GM23338 (cell line): ENCODE results near the gene SLC12A7. TPM values are rescaled to one million over a fixed set of nuclear protein-coding genes. Genes with fewer than 3 reads are reported as not detected.

Experiments used
- ATAC-seq: fragments of 200-7000 bp; cut with Tn5 transposase; 3 replicates; pipeline ENCODE4 v1.9.1; 2020
- DNase-seq: peaks from one replicate; pipeline ENCODE4 v3.0.0-alpha.2; 2015; ENCODE audit warnings: low spot score
- H2AFZ ChIP-seq: fragments of 200-600 bp; sonication (generic); 2 replicates; pipeline ENCODE4 v1.8.0; 2016; ENCODE audit warnings: antibody characterized with exemption, mild to moderate bottlenecking, moderate library complexity
- H3F3A ChIP-seq: fragments of 200-600 bp; sonication (generic); replicated peaks from 2 replicates; pipeline ENCODE4 v1.8.0; 2017; ENCODE audit warnings: antibody characterized with exemption, mixed run types, low read depth
- H3K27ac ChIP-seq: fragments of 200-600 bp; sonication (generic); 2 replicates; pipeline ENCODE4 v1.6.1; 2016; ENCODE audit warnings: low read depth
- H3K27me3 ChIP-seq: fragments of 200-600 bp; sonication (generic); 2 replicates; pipeline ENCODE4 v1.8.0; 2016; ENCODE audit warnings: mild to moderate bottlenecking, mixed run types, moderate library complexity; ENCODE audit not compliant: insufficient read depth
- H3K36me3 ChIP-seq: fragments of 200-600 bp; sonication (generic); 2 replicates; pipeline ENCODE4 v1.8.0; 2016; ENCODE audit warnings: mild to moderate bottlenecking; ENCODE audit not compliant: insufficient read depth
- H3K4me1 ChIP-seq: fragments of 200-600 bp; sonication (generic); 2 replicates; pipeline ENCODE4 v1.8.0; 2016; ENCODE audit warnings: mild to moderate bottlenecking, moderate library complexity; ENCODE audit not compliant: insufficient read depth
- H3K4me2 ChIP-seq: fragments of 200-600 bp; sonication (generic); 2 replicates; pipeline ENCODE4 v1.7.1; 2017; ENCODE audit warnings: mixed run types
- H3K4me3 ChIP-seq: fragments of 200-600 bp; sonication (generic); 2 replicates; pipeline ENCODE4 v1.6.1; 2016; ENCODE audit warnings: mixed run types
- H3K79me2 ChIP-seq: fragments of 200-600 bp; sonication (generic); replicated peaks from 2 replicates; pipeline ENCODE4 v1.8.0; 2017; ENCODE audit warnings: mild to moderate bottlenecking; ENCODE audit not compliant: insufficient read depth
- H3K9me2 ChIP-seq: fragments of 200-600 bp; sonication (generic); 2 replicates; pipeline ENCODE4 v1.8.0; 2017; ENCODE audit not compliant: insufficient read depth
- H4K20me1 ChIP-seq: fragments of 200-600 bp; sonication (generic); replicated peaks from 2 replicates; pipeline ENCODE4 v1.8.0; 2017; ENCODE audit warnings: mild to moderate bottlenecking; ENCODE audit not compliant: insufficient read depth
- H3K27ac Mint-ChIP-seq: 2 replicates; pipeline ENCODE4 v1.8.0; 2020; ENCODE audit warnings: inconsistent platforms, mild to moderate bottlenecking, moderate library complexity, mixed read lengths
- H3K27me3 Mint-ChIP-seq: 3 replicates; pipeline ENCODE4 v1.8.0; 2022; ENCODE audit warnings: low read depth, mild to moderate bottlenecking, moderate library complexity, mixed read lengths, inconsistent platforms; ENCODE audit not compliant: insufficient read depth, poor library complexity
- H3K36me3 Mint-ChIP-seq: 3 replicates; pipeline ENCODE4 v1.8.0; 2021; ENCODE audit warnings: low read depth, mild to moderate bottlenecking, inconsistent platforms, moderate library complexity, mixed read lengths
- H3K4me1 Mint-ChIP-seq: 3 replicates; pipeline ENCODE4 v1.8.0; 2020; ENCODE audit warnings: mild to moderate bottlenecking, inconsistent platforms, mixed read lengths
- H3K4me3 Mint-ChIP-seq: 3 replicates; pipeline ENCODE4 v1.8.0; 2021; ENCODE audit warnings: moderate library complexity, mild to moderate bottlenecking, inconsistent platforms, mixed read lengths
- H3K9me3 Mint-ChIP-seq: 3 replicates; pipeline ENCODE4 v1.8.0; 2020; ENCODE audit warnings: moderate library complexity, mild to moderate bottlenecking, inconsistent platforms, mixed read lengths
- CREB1 ChIP-seq: fragments of 250-450 bp; sonication (Bioruptor Pico); IDR thresholded peaks from 2 replicates; pipeline ENCODE4 v1.5.0; 2020; ENCODE audit warnings: low read depth, mild to moderate bottlenecking, moderate library complexity
- CTCF ChIP-seq, 2 experiments: fragments of 200-600 bp in 1 of 2; sonication (generic) in 1 of 2; conservative IDR thresholded peaks; 2 replicates each; pipeline versions ENCODE4 v1.5.1 to v1.6.1; 2016 to 2017; ENCODE audit warnings: antibody characterized with exemption in 2 of 2, low read depth in 2 of 2, mild to moderate bottlenecking in 2 of 2, moderate library complexity in 1 of 2
- ETS1 ChIP-seq: IDR thresholded peaks from 2 replicates; pipeline ENCODE4 v1.6.1; 2016; ENCODE audit warnings: antibody characterized with exemption
- EZH2 ChIP-seq: fragments of 200-600 bp; sonication (generic); IDR thresholded peaks from one replicate; pipeline ENCODE4 v1.8.0; 2017; ENCODE audit warnings: antibody characterized with exemption, mild to moderate bottlenecking, low read depth; ENCODE audit not compliant: unreplicated experiment
- EZH2phosphoT487 ChIP-seq: fragments of 200-600 bp; sonication (generic); IDR thresholded peaks from one replicate; pipeline ENCODE4 v1.8.1; 2018; ENCODE audit warnings: antibody characterized with exemption; ENCODE audit not compliant: unreplicated experiment
- STAT1 ChIP-seq: IDR thresholded peaks from one replicate; pipeline ENCODE4 v1.6.1; 2016; ENCODE audit warnings: antibody characterized with exemption; ENCODE audit not compliant: unreplicated experiment
- ZNF331 ChIP-seq: fragments of 250-450 bp; sonication (Bioruptor Pico); IDR thresholded peaks from 2 replicates; pipeline ENCODE4 v1.5.0; 2020; ENCODE audit warnings: low read depth, mild to moderate bottlenecking, moderate library complexity
- ZNF462 ChIP-seq: fragments of 250-450 bp; sonication (Bioruptor Pico); IDR thresholded peaks from 2 replicates; pipeline ENCODE4 v1.5.0; 2020; ENCODE audit warnings: mild to moderate bottlenecking, moderate library complexity
- polyA plus RNA-seq: library from polyadenylated mRNA; unstranded; fragments of >200 nt; fragmentation: Nextera tagmentation; extraction: Ambion mirVana; gene quantifications from 2 replicates; pipeline ENCODE4 v1.2.1, GENCODE V29; 2016
- total RNA-seq: library from RNA; depleted of rRNA; stranded (reverse); fragments of >200 nt; shearing (Covaris generic); gene quantifications from 2 replicates; pipeline ENCODE4 v1.2.3, GENCODE V29; 2014

SLC12A7 gene
- total and polyA plus RNA-seq, 2 experiments from 2014 or later: 7.4 to 32.2 TPM

GRCh38 chr5:1125030-1125357 lies 13.1 kb upstream of the SLC12A7 start:
- Mint-ChIP-seq H3K36me3 (no peaks in the 10 kb centered on the region; the same call in 2 of the 3 replicates), H3K27ac (no peak overlapping the region), H3K9me3 (no peaks in the 10 kb centered on the region; the same call in 2 of the 3 replicates), H3K4me1 (peaks cover 7% of the 10 kb centered on the region; the same call in 1 of the 3 replicates), H3K27me3 (peaks cover 3% of the 10 kb centered on the region), H3K4me3 (no peak overlapping the region)
- no peak overlapping the region for H2AFZ ChIP-seq
- no peaks in the 10 kb centered on the region for H3K9me2 ChIP-seq
- no peaks in the 10 kb centered on the region for H3K27me3 ChIP-seq
- H3F3A ChIP-seq: no peaks in the 10 kb centered on the region
- no peaks in the 10 kb centered on the region for H3K4me1 ChIP-seq
- no peak overlapping the region for H3K4me3 ChIP-seq
- ATAC-seq (no peak), DNase-seq (no peak)
- no peak overlapping the region for H3K27ac ChIP-seq
- no peaks in the 10 kb centered on the region for H3K79me2 ChIP-seq
- H3K4me2 ChIP-seq: no peak overlapping the region
- H4K20me1 ChIP-seq: no peaks in the 10 kb centered on the region
- TF ChIP-seq CTCF (conservative IDR thresholded peaks at IDR 0.05; ENCODE audit: low read depth in 2 of 2): no peak
- TF ChIP-seq ETS1: no peak
- no peak for TF ChIP-seq ZNF462 (CRISPR knock-in tag)
- TF ChIP-seq STAT1: no peak
- no peak for TF ChIP-seq CREB1 (CRISPR knock-in tag)
- TF ChIP-seq ZNF331: no peak
- TF ChIP-seq EZH2: no peak
- TF ChIP-seq EZH2phosphoT487: no peak
- no peaks in the 10 kb centered on the region for H3K36me3 ChIP-seq
